Kidney (tissue), 14 donors: ENCODE data around the gene DYNC2H1. TPM values are rescaled to one million over a fixed set of nuclear protein-coding genes. Genes with fewer than 3 reads are reported as not detected.

Experiments used
- DNase-seq, 5 donors: peaks; one replicate each; pipeline ENCODE4 v3.0.0-alpha.2; 2013 to 2020
- FAIRE-seq: peaks from 2 replicates; lab custom pipeline; 2012; peaks lifted over from hg19 to GRCh38; lab: Jason Lieb, UNC
- H3K27ac ChIP-seq, 2 donors: one replicate each; pipeline ENCODE4 v1.7.0; 2013; ENCODE audit warnings: low read depth in 2 of 2, low read length in 2 of 2, inconsistent platforms in 1 of 2
- H3K27me3 ChIP-seq: one replicate; pipeline ENCODE4 v1.7.1; 2013; ENCODE audit warnings: low read length, inconsistent platforms; ENCODE audit not compliant: control insufficient read depth, insufficient read depth
- H3K36me3 ChIP-seq, 3 donors: one replicate each; pipeline versions ENCODE4 v1.7.0 to v1.7.1; 2013; ENCODE audit warnings: low read length in 3 of 3, control low read depth in 1 of 3, inconsistent platforms in 1 of 3; ENCODE audit not compliant: insufficient read depth in 3 of 3, control insufficient read depth in 2 of 3
- H3K4me1 ChIP-seq, 3 donors: one replicate each; pipeline versions ENCODE4 v1.7.0 to v1.7.1; 2013; ENCODE audit warnings: low read length in 3 of 3, inconsistent platforms in 1 of 3, low read depth in 1 of 3; ENCODE audit not compliant: control insufficient read depth in 2 of 3, insufficient read depth in 2 of 3
- H3K4me3 ChIP-seq, 3 donors: one replicate each; pipeline versions ENCODE4 v1.7.0 to v1.8.1; 2013; ENCODE audit warnings: low read length in 3 of 3, control low read depth in 1 of 3, inconsistent platforms in 1 of 3
- H3K9ac ChIP-seq, 3 donors: one replicate each; pipeline versions ENCODE4 v1.7.0 to v1.7.1; 2013; ENCODE audit warnings: low read length in 3 of 3, control low read depth in 1 of 3, inconsistent platforms in 1 of 3
- H3K9me3 ChIP-seq, 3 donors: one replicate each; pipeline versions ENCODE4 v1.7.0 to v1.7.1; 2013; ENCODE audit warnings: low read length in 3 of 3, control low read depth in 1 of 3, inconsistent platforms in 1 of 3; ENCODE audit not compliant: control insufficient read depth in 2 of 3, insufficient read depth in 1 of 3
- intact Hi-C: fragments of 100-400 bp; cut with DNase I; formaldehyde crosslinking; loops from one replicate; pipeline ENCODE4 v1.11.1; 2022
- polyA plus RNA-seq: library from polyadenylated mRNA; stranded (reverse); fragments of 350-450 nt; fragmentation: Illumina TruSeq; extraction: RNeasy Lipid Tissue Mini Kit (QIAGEN cat#74804); gene quantifications from one replicate; pipeline ENCODE4 v1.2.3, GENCODE V29; 2014; ENCODE audit warnings: low read depth, low replicate concordance; ENCODE audit not compliant: insufficient read depth
- total RNA-seq: library from RNA; stranded (reverse); fragmentation: NEBNext Ultra II Directional; extraction: Animal tissue kit (Norgen Biotek cat#: 25700); gene quantifications from one replicate; pipeline ENCODE4 v1.2.1, GENCODE V29; 2021
- TF ChIP-seq, protein P1 (sequence below): IDR thresholded peaks from 3 replicates; pipeline ENCODE4 v1.5.1; 2012; ENCODE audit warnings: mild to moderate bottlenecking, moderate library complexity, borderline replicate concordance; ENCODE audit not compliant: insufficient read depth; ENCODE audit errors: extremely low read depth
- donor health status: control.
- donor health status: control.
- donor health status: control.
- donor health status: control.
- donor health status: control.
- donor health status: DM: yes; HTN: yes; CAD: no.
- donor health status: Normal renal cell carcinoma (clear cell type).

DYNC2H1 gene
- total and polyA plus RNA-seq, 2 donors from 2014 or later: 13.5 to 30.9 TPM

GRCh38 chr11:103167166-103167565 is 57.9 kb downstream of the DYNC2H1 start:
- Histone ChIP-seq H3K9me3 (no peaks in the 10 kb centered on the region), H3K4me1 (no peaks in the 10 kb centered on the region), H3K27me3 (no peaks in the 10 kb centered on the region), H3K27ac (no peak overlapping the region), H3K4me3 (no peak overlapping the region), H3K9ac (no peak overlapping the region), H3K36me3 (peaks cover 2 to 9% (median 5%) of the 10 kb centered on the region in 3 donors)
- FAIRE-seq (no peak), DNase-seq (no peak)
- intact Hi-C loops: no loop called here
- TF ChIP-seq, protein P1, sequence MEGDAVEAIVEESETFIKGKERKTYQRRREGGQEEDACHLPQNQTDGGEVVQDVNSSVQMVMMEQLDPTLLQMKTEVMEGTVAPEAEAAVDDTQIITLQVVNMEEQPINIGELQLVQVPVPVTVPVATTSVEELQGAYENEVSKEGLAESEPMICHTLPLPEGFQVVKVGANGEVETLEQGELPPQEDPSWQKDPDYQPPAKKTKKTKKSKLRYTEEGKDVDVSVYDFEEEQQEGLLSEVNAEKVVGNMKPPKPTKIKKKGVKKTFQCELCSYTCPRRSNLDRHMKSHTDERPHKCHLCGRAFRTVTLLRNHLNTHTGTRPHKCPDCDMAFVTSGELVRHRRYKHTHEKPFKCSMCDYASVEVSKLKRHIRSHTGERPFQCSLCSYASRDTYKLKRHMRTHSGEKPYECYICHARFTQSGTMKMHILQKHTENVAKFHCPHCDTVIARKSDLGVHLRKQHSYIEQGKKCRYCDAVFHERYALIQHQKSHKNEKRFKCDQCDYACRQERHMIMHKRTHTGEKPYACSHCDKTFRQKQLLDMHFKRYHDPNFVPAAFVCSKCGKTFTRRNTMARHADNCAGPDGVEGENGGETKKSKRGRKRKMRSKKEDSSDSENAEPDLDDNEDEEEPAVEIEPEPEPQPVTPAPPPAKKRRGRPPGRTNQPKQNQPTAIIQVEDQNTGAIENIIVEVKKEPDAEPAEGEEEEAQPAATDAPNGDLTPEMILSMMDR: no peak

- no peak for FAIRE-seq
- Histone ChIP-seq H3K36me3 (peaks cover 0 to 5% (median 0%) of the 10 kb centered on the region in 3 donors), H3K4me1 (no peaks in the 10 kb centered on the region), H3K9ac (no peak overlapping the region), H3K27ac (no peak overlapping the region), H3K27me3 (no peaks in the 10 kb centered on the region), H3K4me3 (no peak overlapping the region), H3K9me3 (no peaks in the 10 kb centered on the region)
- intact Hi-C loops: no loop called here
- DNase-seq: no peak
- TF ChIP-seq, protein P1: no peak
Measured at GRCh38 chr11:103170865-103171264, 61.6 kb downstream of the DYNC2H1 start.

GRCh38 chr11:103175461-103176129 is 66.4 kb downstream of the DYNC2H1 start:
- Histone ChIP-seq H3K4me3 (no peak overlapping the region), H3K36me3 (peaks cover 0 to 5% (median 0%) of the 10 kb centered on the region in 3 donors), H3K9me3 (no peaks in the 10 kb centered on the region), H3K27ac (no peak overlapping the region), H3K4me1 (no peaks in the 10 kb centered on the region), H3K9ac (no peak overlapping the region), H3K27me3 (no peaks in the 10 kb centered on the region)
- TF ChIP-seq, protein P1: no peak
- intact Hi-C loops: no loop called here
- DNase-seq (no peak), FAIRE-seq (peak; percentile 52)
